Bronchial epithelial cell (primary cell): Measurements from ENCODE around the gene VWA1. TPM values are rescaled to one million over a fixed set of nuclear protein-coding genes. Genes with fewer than 3 reads are reported as not detected.
"Not testable (repeated sequence)": the region's sequence is repeated elsewhere in the genome, so short reads cannot be mapped to it uniquely, and the experiment has no call there.

Experiments
- DNase-seq: peaks from one replicate; pipeline ENCODE4 v3.0.0-alpha.2; 2010; ENCODE audit warnings: low read depth
- FAIRE-seq: peaks from 2 replicates; lab custom pipeline; 2011; peaks lifted over from hg19 to GRCh38; lab: Jason Lieb, UNC
- H3K27me3 ChIP-seq: 2 replicates; pipeline ENCODE4 v1.5.1; 2011; ENCODE audit warnings: low read length; ENCODE audit not compliant: control insufficient read depth, insufficient read depth
- H3K36me3 ChIP-seq: 2 replicates; pipeline ENCODE4 v1.5.1; 2011; ENCODE audit warnings: low read length; ENCODE audit not compliant: control insufficient read depth, insufficient read depth
- H3K4me3 ChIP-seq: 2 replicates; pipeline ENCODE4 v1.5.1; 2011; ENCODE audit warnings: mild to moderate bottlenecking, low read depth, low read length, control low read depth
- total RNA-seq: library from RNA; depleted of rRNA; stranded (reverse); fragments of >200 nt; gene quantifications from 2 replicates; pipeline ENCODE4 v1.2.1, GENCODE V29; 2014
- TF ChIP-seq, protein P1 (sequence below): IDR thresholded peaks from 2 replicates; pipeline ENCODE4 v1.5.1; 2011; ENCODE audit warnings: mild to moderate bottlenecking, moderate library complexity, low read length, control low read depth, inconsistent platforms; ENCODE audit not compliant: insufficient read depth, severe bottlenecking

The VWA1 gene
- total RNA-seq, 1 donor from 2014 or later = 5.0 TPM

DNA sequence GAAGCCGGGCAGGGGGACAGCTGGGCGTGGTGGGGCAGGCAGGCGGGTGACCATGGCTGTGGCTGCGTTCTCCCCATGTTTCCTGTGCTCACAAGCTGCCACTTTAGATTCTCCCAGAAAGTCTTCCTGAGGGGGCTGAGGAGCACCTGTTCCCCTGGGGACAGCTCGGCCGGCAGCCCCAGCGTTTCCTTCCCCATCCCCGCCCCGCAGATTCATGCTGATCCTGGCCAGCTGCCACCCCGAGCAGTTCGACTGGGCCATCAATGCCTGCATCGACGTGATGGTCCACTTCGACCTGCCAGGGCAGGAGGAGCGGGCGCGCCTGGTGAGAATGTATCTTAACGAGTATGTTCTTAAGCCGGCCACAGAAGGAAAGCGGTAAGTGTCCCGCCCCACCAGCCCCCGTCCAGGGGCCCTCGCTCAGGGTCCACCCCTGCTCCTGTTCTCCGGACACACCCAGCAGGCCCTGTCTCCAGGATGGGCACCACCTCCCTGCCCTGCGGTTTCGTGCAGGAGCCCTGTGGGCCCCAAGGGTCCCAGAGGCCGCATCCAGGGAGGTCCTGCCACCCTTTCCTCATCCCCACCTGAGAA lies 25.1 kb downstream of the VWA1 start:
- Histone ChIP-seq H3K27me3 (no peaks in the 10 kb centered on the region), H3K36me3 (no peaks in the 10 kb centered on the region), H3K4me3 (no peak overlapping the region)
- DNase-seq (no peak), FAIRE-seq (no peak)
- TF ChIP-seq, protein P1, sequence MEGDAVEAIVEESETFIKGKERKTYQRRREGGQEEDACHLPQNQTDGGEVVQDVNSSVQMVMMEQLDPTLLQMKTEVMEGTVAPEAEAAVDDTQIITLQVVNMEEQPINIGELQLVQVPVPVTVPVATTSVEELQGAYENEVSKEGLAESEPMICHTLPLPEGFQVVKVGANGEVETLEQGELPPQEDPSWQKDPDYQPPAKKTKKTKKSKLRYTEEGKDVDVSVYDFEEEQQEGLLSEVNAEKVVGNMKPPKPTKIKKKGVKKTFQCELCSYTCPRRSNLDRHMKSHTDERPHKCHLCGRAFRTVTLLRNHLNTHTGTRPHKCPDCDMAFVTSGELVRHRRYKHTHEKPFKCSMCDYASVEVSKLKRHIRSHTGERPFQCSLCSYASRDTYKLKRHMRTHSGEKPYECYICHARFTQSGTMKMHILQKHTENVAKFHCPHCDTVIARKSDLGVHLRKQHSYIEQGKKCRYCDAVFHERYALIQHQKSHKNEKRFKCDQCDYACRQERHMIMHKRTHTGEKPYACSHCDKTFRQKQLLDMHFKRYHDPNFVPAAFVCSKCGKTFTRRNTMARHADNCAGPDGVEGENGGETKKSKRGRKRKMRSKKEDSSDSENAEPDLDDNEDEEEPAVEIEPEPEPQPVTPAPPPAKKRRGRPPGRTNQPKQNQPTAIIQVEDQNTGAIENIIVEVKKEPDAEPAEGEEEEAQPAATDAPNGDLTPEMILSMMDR = no peak

DNA sequence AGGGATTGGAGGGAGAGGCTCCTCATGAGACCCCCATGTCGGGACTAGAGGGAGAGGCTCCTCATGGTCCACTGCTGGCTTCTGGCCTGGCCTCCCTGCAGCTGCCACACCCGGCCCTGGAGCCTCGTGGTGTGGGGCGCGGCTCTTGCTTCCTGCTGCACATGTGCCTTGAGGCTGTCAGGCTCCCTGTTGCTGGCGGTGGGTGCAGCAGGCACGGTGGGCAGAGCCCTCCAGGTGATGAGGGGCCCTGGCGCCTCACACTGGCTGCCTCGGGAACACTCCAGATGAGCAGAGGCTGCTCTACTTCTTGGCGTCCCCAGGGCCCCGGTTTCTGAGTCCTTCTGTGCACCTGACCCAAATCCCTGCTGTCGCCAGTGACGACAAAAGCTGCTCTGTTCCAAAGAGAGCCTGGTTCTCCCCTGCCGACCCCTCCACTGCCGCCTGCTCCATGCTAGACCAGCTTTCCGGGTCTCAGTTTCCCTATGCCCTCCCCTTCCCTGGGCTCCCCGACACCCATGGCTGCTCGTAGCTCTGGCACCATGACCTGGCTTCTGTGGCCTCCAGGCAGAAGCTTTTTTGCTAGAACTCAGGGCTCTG lies 26.3 kb downstream of the VWA1 start:
- no peak for FAIRE-seq
- Histone ChIP-seq H3K27me3 (no peaks in the 10 kb centered on the region), H3K36me3 (no peaks in the 10 kb centered on the region), H3K4me3 (no peak overlapping the region)
- TF ChIP-seq, protein P1 = no peak
- no peak for DNase-seq

DNA sequence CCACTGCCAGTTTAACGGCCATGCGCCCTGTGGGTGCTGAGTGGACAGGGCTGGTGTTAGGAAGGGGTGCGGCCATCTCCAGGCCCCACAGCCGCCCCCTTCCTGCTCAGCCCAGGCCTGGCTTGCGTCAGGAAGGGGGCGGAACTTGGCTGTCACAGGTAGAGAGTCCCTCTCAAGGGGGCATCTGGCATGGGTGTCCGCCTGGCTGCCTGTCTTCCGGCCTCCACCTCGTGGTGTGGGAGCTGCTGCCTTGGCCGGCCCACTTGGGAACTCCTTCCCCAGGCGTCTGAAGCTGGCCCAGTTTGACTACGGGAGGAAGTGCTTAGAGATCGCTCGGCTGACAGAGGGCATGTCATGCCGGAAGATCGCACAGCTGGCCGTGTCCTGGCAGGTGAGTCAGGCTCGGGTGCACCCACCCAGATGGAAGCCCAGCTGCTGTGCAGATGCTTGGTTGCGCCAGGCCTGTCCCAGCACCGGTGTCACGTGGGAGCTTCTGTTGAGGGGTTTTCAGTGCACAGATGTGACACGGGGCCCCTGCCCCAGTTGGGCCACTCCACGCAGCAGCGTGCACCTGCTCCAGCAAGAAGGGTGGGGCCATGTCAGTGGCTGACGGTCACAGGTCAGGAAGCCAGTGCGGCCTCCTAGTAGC lies 27.0 kb downstream of the VWA1 start:
- H3K4me3 ChIP-seq = no peak overlapping the region
- FAIRE-seq = no peak
- DNase-seq = peak; percentile 79

DNA sequence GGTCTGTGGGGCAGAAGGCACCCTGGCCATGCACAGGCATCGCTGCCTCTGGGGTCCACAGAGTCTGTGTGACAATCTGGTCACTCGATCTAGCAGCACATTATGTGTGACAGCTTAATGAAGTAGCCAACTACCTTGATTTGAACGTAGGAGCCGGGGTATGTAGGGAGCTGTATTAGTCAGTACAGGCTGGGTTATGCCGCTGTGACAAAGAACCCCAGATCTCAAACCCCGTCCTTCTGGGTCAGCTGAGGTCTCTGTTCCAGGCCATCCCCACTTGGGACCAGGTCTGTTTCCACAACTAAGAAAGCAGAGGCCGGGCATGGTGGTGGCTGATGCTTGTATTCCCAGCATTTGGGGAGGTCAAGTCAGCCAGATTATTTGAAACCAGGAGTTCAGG lies 27.8 kb downstream of the VWA1 start:
- TF ChIP-seq, protein P1 = no peak
- no peak for DNase-seq
- Histone ChIP-seq H3K4me3 (no peak overlapping the region), H3K27me3 (no peaks in the 10 kb centered on the region), H3K36me3 (no peaks in the 10 kb centered on the region)
- FAIRE-seq = no peak

More for the DNA sequence above, 27.0 kb downstream of the VWA1 start:
- H3K36me3 ChIP-seq = no peaks in the 10 kb centered on the region
- TF ChIP-seq, protein P1 = no peak
- H3K27me3 ChIP-seq = no peaks in the 10 kb centered on the region

DNA sequence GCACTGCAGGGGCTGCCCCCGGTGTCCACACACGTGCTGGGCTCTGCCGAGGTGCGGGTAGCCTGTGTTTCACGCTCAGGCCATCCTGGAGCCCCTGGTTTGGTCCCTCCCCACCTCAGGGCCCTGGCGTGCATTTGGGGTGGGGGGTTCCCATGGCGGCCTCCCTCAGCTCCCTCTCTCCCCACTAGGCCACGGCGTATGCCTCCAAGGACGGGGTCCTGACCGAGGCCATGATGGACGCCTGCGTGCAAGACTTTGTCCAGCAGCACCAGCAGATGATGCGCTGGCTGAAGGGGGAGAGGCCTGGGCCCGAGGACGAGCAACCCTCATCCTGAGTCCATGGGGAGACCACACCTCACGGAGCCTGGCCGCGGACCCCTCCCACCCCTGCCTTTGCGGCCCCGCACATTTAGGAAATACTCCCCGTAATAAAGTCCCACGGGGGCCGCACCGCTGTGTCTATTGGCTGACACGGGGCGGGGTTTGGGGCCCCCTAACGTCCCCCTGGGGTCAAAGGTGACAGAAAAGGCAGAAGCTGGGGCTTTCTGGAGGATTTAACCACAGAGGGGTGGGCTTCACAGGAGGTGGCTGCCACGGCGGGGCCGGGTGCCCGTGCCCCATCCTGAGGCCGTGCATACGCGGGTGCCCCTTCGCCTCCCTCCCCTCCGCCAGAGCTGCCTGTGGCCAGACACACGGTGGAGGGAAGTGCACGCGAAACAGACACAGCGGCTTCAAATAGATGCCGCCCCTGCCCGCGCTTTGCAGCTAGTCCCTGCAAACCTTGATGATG lies 32.9 kb downstream of the VWA1 start:
- not testable (repeated sequence) for FAIRE-seq, DNase-seq, H3K4me3 ChIP-seq, H3K36me3 ChIP-seq, H3K27me3 ChIP-seq
